Measurements from ENCODE around the gene DNAH17. TPM values are rescaled to one million over a fixed set of nuclear protein-coding genes. Genes with fewer than 3 reads are reported as not detected.

DNAH17 gene
- polyA plus RNA-seq, 3 donors, result 0.01 to 0.51 (median 0.11) TPM

- intact Hi-C loops (cut with micrococcal nuclease), result no loop called here
- Histone ChIP-seq H3K9ac (ENCODE audit: insufficient read depth, low read length, poor library complexity, severe bottlenecking) (peak overlapping the region; percentile 29), H3K9me3 (replicated peaks in 1 of 2; ENCODE audit: control insufficient read depth in 1 of 2, insufficient read depth in 1 of 2, low read length in 2 of 2) (no peaks in the 10 kb centered on the region), H3K4me3 (replicated peaks in 1 of 3; ENCODE audit: low read depth in 2 of 3, low read length in 3 of 3) (peak overlapping the region; percentile 21 to 71 (median 38)), H2AFZ (ENCODE audit: insufficient read depth, low read depth, low read length, poor library complexity, severe bottlenecking) (peak overlapping the region; percentile 80), H3K4me2 (replicated peaks; ENCODE audit: extremely low read depth, low read length, poor library complexity, severe bottlenecking) (peak overlapping the region; percentile 84), H3K36me3 (replicated peaks in 1 of 2; ENCODE audit: control insufficient read depth in 1 of 2, insufficient read depth in 2 of 2, low read length in 2 of 2) (no peaks in the 10 kb centered on the region), H4K20me1 (ENCODE audit: insufficient read depth, low read length) (no peaks in the 10 kb centered on the region), H3K4me1 (ENCODE audit: control insufficient read depth in 1 of 2, insufficient read depth in 2 of 2, low read length in 2 of 2) (peaks cover 11 to 14% of the 10 kb centered on the region in 2 donors), H3K79me2 (ENCODE audit: insufficient read depth, low read length) (no peaks in the 10 kb centered on the region), H3K27me3 (ENCODE audit: control insufficient read depth in 2 of 2, insufficient read depth in 2 of 2, low read length in 2 of 2) (peaks cover 0 to 9% of the 10 kb centered on the region in 2 donors), H3K27ac (ENCODE audit: low read depth in 1 of 2, low read length in 2 of 2) (no peak overlapping the region)
- Mint-ChIP-seq H3K27me3 (ENCODE audit: low read depth in 3 of 3) (peaks cover 12 to 19% (median 12%) of the 10 kb centered on the region in 3 donors), H3K4me1 (peaks cover 11% of the 10 kb centered on the region), H3K36me3 (no peaks in the 10 kb centered on the region), H3K27ac (peak overlapping the region in 3 of 7 donors; percentile 40 to 74 (median 63)), H3K4me3 (peak overlapping the region; percentile 78 to 85), H3K9me3 (peaks cover 0 to 2% (median 0%) of the 10 kb centered on the region in 7 donors)
- DNase-seq, result peak; percentile 32 to 51 (median 40)
- no peak for TF ChIP-seq CTCF (IDR thresholded peaks at IDR 0.05)
- WGBS (ENCODE audit: insufficient coverage), result 14% methylated on average over 28 of the region's 43 CpGs
Measured at GRCh38 chr17:78484271-78485246, 92.6 kb downstream of the DNAH17 start.

- WGBS (ENCODE audit: insufficient coverage), result 100% methylated on average over 5 of the region's 11 CpGs
- H4K20me1 ChIP-seq (ENCODE audit: insufficient read depth, low read length), result no peaks in the 10 kb centered on the region
- Mint-ChIP-seq H3K4me1 (peaks cover 4% of the 10 kb centered on the region), H3K36me3 (no peaks in the 10 kb centered on the region), H3K27me3 (ENCODE audit: low read depth in 3 of 3) (peaks cover 4 to 12% (median 9%) of the 10 kb centered on the region in 3 donors), H3K27ac (no peak overlapping the region), H3K4me3 (no peak overlapping the region), H3K9me3 (no peaks in the 10 kb centered on the region)
- H3K9ac ChIP-seq (ENCODE audit: insufficient read depth, low read length, poor library complexity, severe bottlenecking), result no peak overlapping the region
- no peak overlapping the region for H3K27ac ChIP-seq (ENCODE audit: low read depth in 1 of 2, low read length in 2 of 2)
- no peak for DNase-seq
- no peak for TF ChIP-seq CTCF (IDR thresholded peaks at IDR 0.05)
- no peak overlapping the region for H3K4me2 ChIP-seq (replicated peaks; ENCODE audit: extremely low read depth, low read length, poor library complexity, severe bottlenecking)
- no peak overlapping the region for H2AFZ ChIP-seq (ENCODE audit: insufficient read depth, low read depth, low read length, poor library complexity, severe bottlenecking)
- H3K4me3 ChIP-seq (replicated peaks in 1 of 3; ENCODE audit: low read depth in 2 of 3, low read length in 3 of 3), result no peak overlapping the region
- H3K27me3 ChIP-seq (ENCODE audit: control insufficient read depth in 2 of 2, insufficient read depth in 2 of 2, low read length in 2 of 2), result peaks cover 0 to 2% of the 10 kb centered on the region in 2 donors
- H3K36me3 ChIP-seq (replicated peaks in 1 of 2; ENCODE audit: control insufficient read depth in 1 of 2, insufficient read depth in 2 of 2, low read length in 2 of 2), result no peaks in the 10 kb centered on the region
- intact Hi-C loops (cut with micrococcal nuclease), result no loop called here
- H3K4me1 ChIP-seq (ENCODE audit: control insufficient read depth in 1 of 2, insufficient read depth in 2 of 2, low read length in 2 of 2), result peaks cover 4 to 5% of the 10 kb centered on the region in 2 donors
- no peaks in the 10 kb centered on the region for H3K9me3 ChIP-seq (replicated peaks in 1 of 2; ENCODE audit: control insufficient read depth in 1 of 2, insufficient read depth in 1 of 2, low read length in 2 of 2)
- no peaks in the 10 kb centered on the region for H3K79me2 ChIP-seq (ENCODE audit: insufficient read depth, low read length)
Measured at GRCh38 chr17:78479369-78479768, 97.8 kb downstream of the DNAH17 start.

Measured in CD14-positive monocyte (primary cell).